Esophagus (tissue), 2 donors: ENCODE measurements around the gene LGALS3BP. TPM values are rescaled to one million over a fixed set of nuclear protein-coding genes. Genes with fewer than 3 reads are reported as not detected.
"Not testable (repeated sequence)": the region's sequence is repeated elsewhere in the genome, so short reads cannot be mapped to it uniquely, and the experiment has no call there.

Source experiments
- H3K27ac ChIP-seq, 2 donors: one replicate each; pipeline ENCODE4 v1.5.1; 2013; ENCODE audit warnings: low read depth in 2 of 2, mild to moderate bottlenecking in 2 of 2, inconsistent platforms in 1 of 2, low read length in 1 of 2, moderate library complexity in 1 of 2
- H3K27me3 ChIP-seq, 2 donors: one replicate each; pipeline ENCODE4 v1.6.1; 2013; ENCODE audit warnings: low read length in 2 of 2, control low read depth in 1 of 2, mild to moderate bottlenecking in 1 of 2; ENCODE audit not compliant: insufficient read depth in 2 of 2, control insufficient read depth in 1 of 2
- H3K36me3 ChIP-seq, 2 donors: one replicate each; pipeline ENCODE4 v1.6.1; 2013; ENCODE audit warnings: low read length in 1 of 2; ENCODE audit not compliant: control insufficient read depth in 2 of 2, insufficient read depth in 2 of 2
- H3K4me1 ChIP-seq, 2 donors: one replicate each; pipeline ENCODE4 v1.6.1; 2013; ENCODE audit warnings: low read length in 1 of 2; ENCODE audit not compliant: control insufficient read depth in 2 of 2, insufficient read depth in 2 of 2
- H3K4me3 ChIP-seq, 2 donors: one replicate each; pipeline ENCODE4 v1.5.1; 2013; ENCODE audit warnings: low read length in 2 of 2, mild to moderate bottlenecking in 2 of 2, low read depth in 1 of 2, moderate library complexity in 1 of 2
- H3K9me3 ChIP-seq, 2 donors: one replicate each; pipeline ENCODE4 v1.6.1; 2013; ENCODE audit warnings: mild to moderate bottlenecking in 2 of 2, low read depth in 1 of 2, low read length in 1 of 2, moderate library complexity in 1 of 2; ENCODE audit not compliant: control insufficient read depth in 2 of 2, insufficient read depth in 1 of 2
- WGBS, 2 donors: extraction: QIAGEN DNeasy Blood & Tissue Kit; methylation state at CpG; one replicate each; pipeline ENCODE4 v1.1.7; 2013; 5-methylcytosine and 5-hydroxymethylcytosine counted together
- polyA plus RNA-seq, 2 donors: library from polyadenylated mRNA; stranded (reverse); fragments of 200-250 nt; gene quantifications; one replicate each; pipeline ENCODE4 v1.2.3, GENCODE V29; 2013
- donor health status: healthy with polysubstance abuse.
- donor health status: Bipolar disorder and iron deficiency.

The LGALS3BP gene
- polyA plus RNA-seq, 2 donors: 85.1 to 103 TPM

- no peaks in the 10 kb centered on the region for H3K36me3 ChIP-seq
- no peak overlapping the region for H3K27ac ChIP-seq
- H3K27me3 ChIP-seq: no peaks in the 10 kb centered on the region
- H3K9me3 ChIP-seq: peaks cover 0 to 17% of the 10 kb centered on the region in 2 donors
- H3K4me3 ChIP-seq: no peak overlapping the region
- peaks cover 0 to 3% of the 10 kb centered on the region in 2 donors for H3K4me1 ChIP-seq
- 72 to 76% methylated on average over 29 of the region's 29 CpGs for WGBS, 2 donors
Observed at GRCh38 chr17:78953356-78954350, 26.1 kb downstream of the LGALS3BP start.

DNA sequence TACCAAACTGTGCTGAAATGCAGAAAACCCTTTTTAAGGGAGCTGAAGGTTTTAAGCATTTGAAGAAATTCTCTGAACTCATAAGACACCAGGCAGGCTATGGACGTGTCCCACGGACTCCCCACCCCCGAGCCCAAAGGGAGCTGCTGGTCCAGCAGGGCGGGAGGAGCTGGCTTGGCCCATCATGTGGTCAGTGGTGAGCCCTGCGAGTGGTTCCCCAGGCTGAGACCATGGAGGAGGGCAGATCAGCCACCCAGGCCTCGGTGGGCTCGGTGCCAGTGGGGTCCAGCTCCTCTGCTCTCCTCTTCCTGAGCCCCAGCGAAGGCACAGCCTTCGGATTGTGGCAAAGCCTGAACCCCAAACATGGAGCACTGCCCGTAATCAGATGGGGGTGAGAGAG lies 27.0 kb downstream of the LGALS3BP start:
- H3K27me3 ChIP-seq: no peaks in the 10 kb centered on the region
- no peak overlapping the region for H3K4me3 ChIP-seq
- H3K4me1 ChIP-seq: peaks cover 0 to 3% of the 10 kb centered on the region in 2 donors
- H3K9me3 ChIP-seq: peaks cover 0 to 17% of the 10 kb centered on the region in 2 donors
- WGBS, 2 donors: 79 to 88% methylated on average over 10 of the region's 10 CpGs
- no peak overlapping the region for H3K27ac ChIP-seq
- no peaks in the 10 kb centered on the region for H3K36me3 ChIP-seq

- Histone ChIP-seq H3K4me3 (no peak overlapping the region), H3K4me1 (peaks cover 0 to 3% of the 10 kb centered on the region in 2 donors), H3K27ac (no peak overlapping the region), H3K9me3 (peaks cover 0 to 17% of the 10 kb centered on the region in 2 donors), H3K36me3 (no peaks in the 10 kb centered on the region), H3K27me3 (no peaks in the 10 kb centered on the region)
- 40 to 41% methylated on average over 12 of the region's 12 CpGs for whole genome bisulfite sequencing, 2 donors
Observed at GRCh38 chr17:78951967-78952551, 27.7 kb downstream of the LGALS3BP start.

DNA sequence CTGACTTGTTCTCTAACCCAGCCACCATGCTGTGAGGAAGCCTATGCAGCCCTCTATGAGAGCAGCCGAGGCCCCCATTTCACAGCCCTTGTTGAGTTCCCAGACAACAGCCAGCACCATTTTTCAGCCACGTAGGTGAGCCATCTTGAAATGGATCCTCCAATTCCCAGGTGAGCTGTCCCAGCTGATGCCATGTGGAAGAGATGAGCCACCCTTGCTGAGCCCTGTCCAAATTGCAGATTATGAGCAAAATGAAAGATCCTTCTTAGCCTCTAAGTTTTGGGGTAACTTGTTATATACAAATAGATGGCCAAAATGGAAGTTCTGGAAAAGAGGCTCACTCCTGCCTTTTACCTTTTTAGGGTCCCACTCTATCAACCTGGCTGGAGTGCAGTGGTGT lies 28.9 kb downstream of the LGALS3BP start:
- H3K27ac ChIP-seq: no peak overlapping the region
- H3K4me1 ChIP-seq: peaks cover 0 to 3% of the 10 kb centered on the region in 2 donors
- no peaks in the 10 kb centered on the region for H3K27me3 ChIP-seq
- no peaks in the 10 kb centered on the region for H3K36me3 ChIP-seq
- H3K4me3 ChIP-seq: no peak overlapping the region
- 92 to 98% methylated on average over 2 of the region's 2 CpGs for WGBS, 2 donors
- peaks cover 0 to 17% of the 10 kb centered on the region in 2 donors for H3K9me3 ChIP-seq

- Histone ChIP-seq H3K36me3 (no peaks in the 10 kb centered on the region), H3K4me3 (no peak overlapping the region), H3K27ac (no peak overlapping the region), H3K9me3 (peaks cover 0 to 17% of the 10 kb centered on the region in 2 donors), H3K27me3 (no peaks in the 10 kb centered on the region), H3K4me1 (peaks cover 0 to 3% of the 10 kb centered on the region in 2 donors)
- WGBS, 2 donors: 63 to 75% methylated on average over 18 of the region's 18 CpGs
Observed at GRCh38 chr17:78947235-78948149, 32.2 kb downstream of the LGALS3BP start.

GRCh38 chr17:78946631-78947030 lies 33.1 kb downstream of the LGALS3BP start:
- Histone ChIP-seq H3K4me3 (no peak overlapping the region), H3K9me3 (peaks cover 0 to 13% of the 10 kb centered on the region in 2 donors), H3K27me3 (no peaks in the 10 kb centered on the region), H3K36me3 (no peaks in the 10 kb centered on the region), H3K4me1 (no peaks in the 10 kb centered on the region), H3K27ac (no peak overlapping the region)
- 80 to 83% methylated on average over 8 of the region's 8 CpGs for WGBS, 2 donors

GRCh38 chr17:78946131-78946530 lies 33.6 kb downstream of the LGALS3BP start:
- H3K9me3 ChIP-seq: peaks cover 0 to 9% of the 10 kb centered on the region in 2 donors
- H3K4me1 ChIP-seq: no peaks in the 10 kb centered on the region
- 80 to 81% methylated on average over 7 of the region's 7 CpGs for WGBS, 2 donors
- H3K27me3 ChIP-seq: no peaks in the 10 kb centered on the region
- no peaks in the 10 kb centered on the region for H3K36me3 ChIP-seq
- H3K27ac ChIP-seq: no peak overlapping the region
- no peak overlapping the region for H3K4me3 ChIP-seq

- not testable (repeated sequence) for H3K9me3 ChIP-seq, H3K4me3 ChIP-seq, H3K27ac ChIP-seq, H3K27me3 ChIP-seq, H3K36me3 ChIP-seq, H3K4me1 ChIP-seq
- 86 to 88% methylated on average over 12 of the region's 12 CpGs for WGBS, 2 donors
Observed at GRCh38 chr17:78945455-78945854, 34.3 kb downstream of the LGALS3BP start.

- Histone ChIP-seq H3K4me3 (no peak overlapping the region), H3K4me1 (no peaks in the 10 kb centered on the region), H3K9me3 (no peaks in the 10 kb centered on the region), H3K36me3 (no peaks in the 10 kb centered on the region), H3K27me3 (no peaks in the 10 kb centered on the region), H3K27ac (no peak overlapping the region)
- WGBS, 2 donors: 68 to 69% methylated on average over 10 of the region's 10 CpGs
Observed at GRCh38 chr17:78944956-78945355, 34.8 kb downstream of the LGALS3BP start.
